Pons (tissue), 1 donor: ENCODE measurements around the gene RXFP3.
"Not testable (repeated sequence)": the region's sequence is repeated elsewhere in the genome, so short reads cannot be mapped to it uniquely, and the experiment has no call there.

Source experiments
- DNase-seq: peaks from one replicate; pipeline ENCODE4 v3.0.0-alpha.2; 2016; ENCODE audit warnings: low spot score

Gene RXFP3

GRCh38 chr5:33936381-33937016, at the start of gene RXFP3:
Gene RXFP3 (plus strand): TSS chr5:33936386. CDS start chr5:33936741, 355 bp downstream.
- no peak for DNase-seq

GRCh38 chr5:33887268-33887667, 48.9 kb upstream of the RXFP3 start:
- no peak for DNase-seq

GRCh38 chr5:33888587-33888986, 47.6 kb upstream of the RXFP3 start:
- DNase-seq = no peak

- DNase-seq = peak; percentile 36
Observed at GRCh38 chr5:33890131-33891032, 45.8 kb upstream of the RXFP3 start.

- no peak for DNase-seq
Observed at GRCh38 chr5:33891446-33891787, 44.8 kb upstream of the RXFP3 start.

GRCh38 chr5:33891788-33892619, 44.2 kb upstream of the RXFP3 start, which contains the start of gene ADAMTS12:
Gene ADAMTS12 (minus strand): TSS chr5:33891990. CDS start chr5:33891856, 134 bp downstream.
- no peak for DNase-seq

- DNase-seq = no peak
Observed at GRCh38 chr5:33892620-33893137, 43.5 kb upstream of the RXFP3 start.

GRCh38 chr5:33894566-33894965, 41.6 kb upstream of the RXFP3 start:
- DNase-seq = no peak

- DNase-seq = no peak
Observed at GRCh38 chr5:33901156-33901555, 35.0 kb upstream of the RXFP3 start.

GRCh38 chr5:33903118-33903517, 33.1 kb upstream of the RXFP3 start:
- no peak for DNase-seq

GRCh38 chr5:33905381-33905780, 30.8 kb upstream of the RXFP3 start:
- DNase-seq = no peak

GRCh38 chr5:33906248-33906647, 29.9 kb upstream of the RXFP3 start:
- not testable (repeated sequence) for DNase-seq

- not testable (repeated sequence) for DNase-seq
Observed at GRCh38 chr5:33914844-33915243, 21.3 kb upstream of the RXFP3 start.

- no peak for DNase-seq
Observed at GRCh38 chr5:33921002-33921401, 15.2 kb upstream of the RXFP3 start.

- no peak for DNase-seq
Observed at GRCh38 chr5:33925278-33925677, 10.9 kb upstream of the RXFP3 start.

- DNase-seq = no peak
Observed at GRCh38 chr5:33927685-33928084, 8.5 kb upstream of the RXFP3 start.

GRCh38 chr5:33928283-33928682, 7.9 kb upstream of the RXFP3 start:
- DNase-seq = no peak

- DNase-seq = no peak
Observed at GRCh38 chr5:33929925-33930690, 6.1 kb upstream of the RXFP3 start.

GRCh38 chr5:33931136-33931535, 5.0 kb upstream of the RXFP3 start:
- DNase-seq = no peak

GRCh38 chr5:33933723-33934169, 2.4 kb upstream of the RXFP3 start:
- no peak for DNase-seq

GRCh38 chr5:33934176-33934575, 2.0 kb upstream of the RXFP3 start:
- no peak for DNase-seq
